SJSA1 (cell line): ENCODE results near the gene E2F4. TPM values are rescaled to one million over a fixed set of nuclear protein-coding genes. Genes with fewer than 3 reads are reported as not detected.

Source experiments
- DNase-seq, 2 experiments: peaks; one replicate each; pipeline ENCODE4 v3.0.0-alpha.2; 2015 to 2020; ENCODE audit warnings: low spot score in 2 of 2, low read depth in 1 of 2
- H3K27ac ChIP-seq: fragments of 250-450 bp; sonication (Bioruptor Pico); 2 replicates; pipeline ENCODE4 v1.5.1; 2020; ENCODE audit warnings: mild to moderate bottlenecking, moderate library complexity
- H3K27me3 ChIP-seq: fragments of 250-450 bp; sonication (Bioruptor Pico); replicated peaks from 2 replicates; pipeline ENCODE4 v1.5.1; 2020; ENCODE audit warnings: mild to moderate bottlenecking, moderate library complexity
- H3K36me3 ChIP-seq: fragments of 250-450 bp; sonication (Bioruptor Pico); 2 replicates; pipeline ENCODE4 v1.5.1; 2020; ENCODE audit warnings: mild to moderate bottlenecking
- H3K4me1 ChIP-seq: fragments of 250-450 bp; sonication (Bioruptor Pico); replicated peaks from 2 replicates; pipeline ENCODE4 v1.6.1; 2021; ENCODE audit warnings: mild to moderate bottlenecking
- H3K4me3 ChIP-seq: fragments of 250-450 bp; sonication (Bioruptor Pico); 2 replicates; pipeline ENCODE4 v1.5.1; 2020; ENCODE audit warnings: mild to moderate bottlenecking
- H3K9me3 ChIP-seq: fragments of 250-450 bp; sonication (Bioruptor Pico); replicated peaks from 2 replicates; pipeline ENCODE4 v1.5.1; 2020; ENCODE audit warnings: mild to moderate bottlenecking
- total RNA-seq: library from RNA; depleted of rRNA; stranded (reverse); fragments of >200 nt; shearing (Covaris generic); gene quantifications from 2 replicates; pipeline ENCODE4 v1.2.3, GENCODE V29; 2014

The E2F4 gene
- total RNA-seq, 1 experiment from 2014 or later: 93.8 TPM

- Histone ChIP-seq H3K9me3 (no peaks in the 10 kb centered on the region), H3K4me1 (peaks cover 20% of the 10 kb centered on the region), H3K4me3 (peak overlapping the region; percentile 80), H3K27me3 (no peaks in the 10 kb centered on the region), H3K27ac (no peak overlapping the region), H3K36me3 (peaks cover 51% of the 10 kb centered on the region)
- no peak for DNase-seq
Observed at GRCh38 chr16:67228034-67228785, 36.3 kb downstream of the E2F4 start.

GRCh38 chr16:67228905-67229304 lies 37.0 kb downstream of the E2F4 start:
- Histone ChIP-seq H3K36me3 (peaks cover 55% of the 10 kb centered on the region), H3K27me3 (no peaks in the 10 kb centered on the region)
- no peak for DNase-seq

GRCh38 chr16:67229906-67230808 lies 38.2 kb downstream of the E2F4 start:
- no peaks in the 10 kb centered on the region for H3K27me3 ChIP-seq
- H3K9me3 ChIP-seq: no peaks in the 10 kb centered on the region
- DNase-seq: no peak
- peaks cover 20% of the 10 kb centered on the region for H3K4me1 ChIP-seq
- H3K27ac ChIP-seq: no peak overlapping the region
- peaks cover 61% of the 10 kb centered on the region for H3K36me3 ChIP-seq
- no peak overlapping the region for H3K4me3 ChIP-seq

More at GRCh38 chr16:67228905-67229304, 37.0 kb downstream of the E2F4 start:
- Histone ChIP-seq H3K4me1 (peaks cover 20% of the 10 kb centered on the region), H3K9me3 (no peaks in the 10 kb centered on the region), H3K4me3 (no peak overlapping the region), H3K27ac (no peak overlapping the region)

GRCh38 chr16:67230809-67231660 lies 39.1 kb downstream of the E2F4 start:
- Histone ChIP-seq H3K4me1 (peaks cover 15% of the 10 kb centered on the region), H3K9me3 (no peaks in the 10 kb centered on the region), H3K27me3 (no peaks in the 10 kb centered on the region), H3K27ac (no peak overlapping the region), H3K36me3 (peaks cover 62% of the 10 kb centered on the region), H3K4me3 (no peak overlapping the region)
- DNase-seq: no peak

- Histone ChIP-seq H3K36me3 (peaks cover 67% of the 10 kb centered on the region), H3K27me3 (no peaks in the 10 kb centered on the region), H3K4me1 (no peaks in the 10 kb centered on the region), H3K27ac (no peak overlapping the region), H3K4me3 (no peak overlapping the region), H3K9me3 (no peaks in the 10 kb centered on the region)
- no peak for DNase-seq
Observed at GRCh38 chr16:67233596-67233995, 41.6 kb downstream of the E2F4 start.

GRCh38 chr16:67234180-67234597 lies 42.2 kb downstream of the E2F4 start:
- H3K36me3 ChIP-seq: peaks cover 67% of the 10 kb centered on the region
- no peaks in the 10 kb centered on the region for H3K9me3 ChIP-seq
- no peak overlapping the region for H3K4me3 ChIP-seq
- H3K27me3 ChIP-seq: no peaks in the 10 kb centered on the region
- DNase-seq: no peak
- no peak overlapping the region for H3K27ac ChIP-seq
- no peaks in the 10 kb centered on the region for H3K4me1 ChIP-seq

- Histone ChIP-seq H3K4me1 (peaks cover 14% of the 10 kb centered on the region), H3K9me3 (no peaks in the 10 kb centered on the region), H3K27me3 (no peaks in the 10 kb centered on the region), H3K4me3 (no peak overlapping the region), H3K27ac (no peak overlapping the region), H3K36me3 (peaks cover 60% of the 10 kb centered on the region)
- DNase-seq: no peak
Observed at GRCh38 chr16:67235816-67236562, 44.0 kb downstream of the E2F4 start.

GRCh38 chr16:67236563-67237395 lies 44.8 kb downstream of the E2F4 start:
- DNase-seq: peak in 1 of 2 experiments; percentile 82
- no peak overlapping the region for H3K27ac ChIP-seq

GRCh38 chr16:67237396-67238277 lies 45.7 kb downstream of the E2F4 start:
- Histone ChIP-seq H3K27ac (no peak overlapping the region), H3K4me3 (no peak overlapping the region), H3K36me3 (peaks cover 55% of the 10 kb centered on the region), H3K27me3 (no peaks in the 10 kb centered on the region), H3K4me1 (peaks cover 29% of the 10 kb centered on the region), H3K9me3 (no peaks in the 10 kb centered on the region)
- DNase-seq: no peak

More at GRCh38 chr16:67236563-67237395, 44.8 kb downstream of the E2F4 start:
- H3K27me3 ChIP-seq: no peaks in the 10 kb centered on the region
- no peaks in the 10 kb centered on the region for H3K9me3 ChIP-seq
- no peak overlapping the region for H3K4me3 ChIP-seq
- peaks cover 56% of the 10 kb centered on the region for H3K36me3 ChIP-seq
- H3K4me1 ChIP-seq: peaks cover 22% of the 10 kb centered on the region

GRCh38 chr16:67238278-67238575 lies 46.3 kb downstream of the E2F4 start:
- no peak for DNase-seq
- H3K9me3 ChIP-seq: no peaks in the 10 kb centered on the region
- peaks cover 52% of the 10 kb centered on the region for H3K36me3 ChIP-seq
- no peaks in the 10 kb centered on the region for H3K27me3 ChIP-seq
- H3K4me3 ChIP-seq: no peak overlapping the region
- H3K27ac ChIP-seq: no peak overlapping the region
- peaks cover 29% of the 10 kb centered on the region for H3K4me1 ChIP-seq

GRCh38 chr16:67238806-67239470 lies 47.0 kb downstream of the E2F4 start:
- H3K9me3 ChIP-seq: no peaks in the 10 kb centered on the region
- no peak for DNase-seq
- peaks cover 48% of the 10 kb centered on the region for H3K36me3 ChIP-seq

More at GRCh38 chr16:67238806-67239470, 47.0 kb downstream of the E2F4 start:
- Histone ChIP-seq H3K4me1 (peaks cover 35% of the 10 kb centered on the region), H3K27me3 (no peaks in the 10 kb centered on the region), H3K27ac (no peak overlapping the region), H3K4me3 (no peak overlapping the region)
